HG03196 (cell line): ENCODE data around the gene CDH13.

Source experiments
- ATAC-seq: cut with Tn5 transposase; IDR thresholded peaks from one replicate; pipeline ENCODE4 v1.9.1; 2021; ENCODE audit not compliant: unreplicated experiment

CDH13 gene

DNA sequence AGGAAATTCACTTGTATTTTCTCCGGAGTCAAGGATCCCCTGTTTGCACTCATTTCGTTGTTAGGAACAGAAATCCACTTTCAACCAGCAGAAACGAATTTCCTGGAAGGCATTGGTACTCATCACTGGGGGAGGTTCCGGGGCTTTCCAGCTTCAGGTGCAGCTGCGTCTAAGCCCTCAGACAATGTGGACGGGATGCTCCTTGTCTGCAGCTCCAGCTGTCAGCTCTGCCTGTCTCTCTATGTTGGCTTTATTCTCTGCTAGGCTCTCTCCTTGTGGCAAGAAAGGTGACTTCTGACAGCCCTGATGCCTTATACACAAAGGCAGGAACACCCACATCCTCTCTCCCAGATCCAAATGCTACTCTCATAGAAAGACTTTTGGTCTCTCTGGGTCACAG, 997.1 kb downstream of the CDH13 start:
- no peak for ATAC-seq

DNA sequence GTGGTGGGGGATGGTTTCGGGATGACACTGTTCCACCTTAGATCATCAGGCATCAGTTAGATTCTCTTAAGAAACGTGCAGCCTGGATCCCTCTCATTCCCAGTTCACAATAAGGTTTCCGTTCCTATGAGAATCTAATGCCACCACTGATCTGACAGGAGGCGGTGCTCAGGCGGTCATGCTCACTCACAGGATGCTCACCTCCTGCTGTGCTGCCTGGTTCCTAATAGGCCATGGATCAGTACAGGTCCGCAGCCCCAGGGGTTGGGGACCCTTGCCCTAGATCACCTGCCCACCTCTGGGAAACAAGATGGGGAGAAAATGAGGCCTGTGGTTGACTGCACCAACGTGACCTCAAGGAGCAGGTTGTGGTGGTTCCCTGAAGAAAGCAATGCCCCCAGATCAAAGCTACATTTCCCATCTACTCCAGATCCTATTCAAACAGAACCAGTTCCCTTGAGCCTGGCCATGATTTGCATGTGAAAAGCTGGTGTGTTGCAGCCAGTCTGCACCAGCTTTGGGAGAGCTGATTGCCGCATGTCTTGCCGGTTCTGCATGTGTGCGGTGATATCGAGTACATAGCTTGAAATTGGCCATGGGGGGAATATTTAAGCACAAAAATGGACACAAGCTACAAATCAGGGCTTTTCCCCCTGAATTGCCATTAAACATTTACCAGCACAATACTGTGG, 997.8 kb downstream of the CDH13 start:
- ATAC-seq: no peak

DNA sequence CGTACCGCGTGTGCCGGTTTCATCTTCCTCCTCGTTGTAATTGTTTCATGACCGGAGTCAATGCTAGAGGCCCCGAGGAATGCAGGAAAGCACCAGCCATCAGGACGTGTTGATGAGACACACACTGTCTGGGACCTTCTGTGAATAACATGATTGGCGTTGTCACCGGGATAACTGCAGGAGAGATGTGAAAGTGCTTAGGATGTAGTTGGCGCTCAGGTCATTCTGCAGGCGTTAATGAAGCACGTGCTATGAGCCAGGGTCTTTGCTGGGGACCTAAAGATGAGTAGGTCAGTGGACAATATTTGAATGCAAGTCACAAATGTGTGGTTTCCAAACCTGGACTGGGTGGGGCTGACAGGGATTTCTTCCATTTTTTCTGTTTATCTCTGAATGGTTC, 999.4 kb downstream of the CDH13 start:
- no peak for ATAC-seq

DNA sequence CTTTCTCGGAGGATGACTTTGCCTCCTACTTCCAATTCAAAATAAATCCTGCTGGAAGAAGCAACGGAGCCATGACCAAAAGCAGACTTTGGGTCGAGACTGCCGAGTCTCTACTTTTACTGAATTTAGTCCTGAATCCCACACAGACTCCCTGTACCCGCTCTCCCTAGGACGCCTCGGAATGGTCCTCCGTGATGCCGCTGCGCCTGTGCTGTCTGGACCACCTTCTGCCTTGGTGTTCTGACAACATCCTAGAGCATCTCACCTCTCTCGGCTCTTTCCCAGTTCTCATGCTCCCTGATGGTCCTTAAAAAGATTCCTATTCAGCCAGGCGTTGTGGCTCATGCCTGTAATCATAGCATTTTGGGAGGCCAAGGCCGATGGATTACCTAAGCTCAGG, 999.9 kb downstream of the CDH13 start:
- no peak for ATAC-seq

DNA sequence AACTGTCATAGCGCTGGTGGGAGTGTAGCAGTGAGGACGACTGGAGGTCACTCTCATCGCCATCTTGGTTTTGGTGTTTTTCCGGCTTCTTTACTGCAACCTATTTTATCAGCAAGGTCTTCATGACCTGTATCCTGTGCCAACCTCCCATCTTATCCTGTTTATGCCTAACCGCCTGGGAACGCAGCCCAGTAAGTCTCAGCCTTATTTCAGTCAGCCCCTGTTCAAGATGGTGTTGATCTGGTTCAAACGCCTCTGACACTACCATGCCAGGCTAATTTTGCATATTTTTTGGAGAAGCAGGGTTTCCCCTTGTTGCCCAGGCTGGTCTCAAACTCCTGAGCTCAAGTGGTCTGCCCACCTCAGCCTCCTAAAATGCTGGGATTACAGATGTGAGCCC, 1001.2 kb downstream of the CDH13 start:
- ATAC-seq: no peak

DNA sequence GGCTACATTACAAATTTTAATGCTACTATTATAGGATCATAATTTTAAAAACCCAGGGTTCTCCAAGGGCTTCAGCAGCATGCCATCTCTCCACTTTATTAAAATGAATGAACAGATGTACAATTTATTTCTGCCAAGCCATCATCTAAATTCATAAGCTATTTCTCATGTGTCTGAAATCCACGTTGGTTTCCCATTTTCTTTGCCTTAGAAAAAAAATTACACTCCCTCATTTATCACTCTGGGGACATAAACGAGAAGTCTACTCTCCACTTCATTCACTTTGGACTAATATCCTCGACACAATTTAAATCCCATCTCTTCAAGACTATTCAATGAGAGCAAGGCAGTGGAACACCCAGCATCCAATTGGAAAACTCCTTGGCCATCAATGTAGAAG, 1002.7 kb downstream of the CDH13 start:
- no peak for ATAC-seq

DNA sequence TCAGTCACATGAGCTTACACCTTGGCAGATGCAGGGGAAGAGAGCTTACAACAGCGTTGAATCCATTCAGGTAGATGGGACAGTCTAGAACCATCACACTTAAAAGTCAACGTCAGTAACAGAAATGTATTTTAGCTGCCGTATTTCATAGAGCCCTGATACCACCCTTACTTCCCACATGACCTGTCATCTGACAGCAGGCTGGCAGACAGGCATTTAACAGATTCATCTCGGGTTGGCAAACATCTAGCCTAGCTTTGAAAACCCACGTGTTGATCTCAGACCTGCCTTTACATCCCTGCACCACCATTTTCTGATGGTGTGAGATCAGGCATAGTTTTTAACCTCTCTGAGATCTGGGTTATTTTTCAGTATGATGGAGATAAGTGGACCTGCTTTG, 1003.1 kb downstream of the CDH13 start:
- no peak for ATAC-seq

DNA sequence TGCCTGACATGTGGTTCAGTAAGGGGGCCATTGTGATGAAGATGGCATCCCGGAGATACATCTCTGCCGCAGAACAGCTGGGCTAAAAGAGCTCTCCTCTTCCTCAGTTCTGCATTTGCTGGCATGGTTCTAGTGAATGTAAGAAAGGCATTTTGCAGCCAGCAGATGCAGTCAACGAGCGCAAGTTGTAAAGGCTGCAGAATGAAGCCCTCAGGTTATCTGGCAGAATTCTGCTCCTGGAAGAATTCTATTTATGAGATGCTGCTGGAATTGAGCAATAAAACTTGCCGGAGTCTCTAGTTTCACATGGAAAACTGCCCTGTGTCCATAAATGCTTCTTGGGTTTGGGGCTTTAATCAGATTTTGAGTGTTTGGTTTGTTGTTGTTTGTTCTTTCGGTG, 1004.2 kb downstream of the CDH13 start:
- no peak for ATAC-seq

DNA sequence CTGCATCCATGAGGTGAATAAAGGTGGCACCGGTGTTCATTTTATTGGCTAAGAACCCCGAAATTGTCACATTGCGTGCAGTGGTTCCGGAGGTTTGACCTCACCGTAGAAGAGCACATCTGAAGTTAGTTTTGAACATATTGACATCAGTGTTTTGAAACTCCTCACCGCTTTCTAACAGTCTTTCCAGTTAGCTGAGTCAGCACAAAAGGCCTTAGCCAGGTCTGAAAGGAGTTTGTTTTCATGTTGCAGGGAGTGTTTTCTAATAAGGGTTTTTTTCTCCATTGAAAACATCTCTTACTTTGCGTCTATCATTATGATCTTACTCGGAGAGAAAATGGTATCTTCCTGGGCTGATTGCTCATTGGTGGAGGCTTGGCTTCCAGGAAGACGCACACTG, 1006.5 kb downstream of the CDH13 start:
- no peak for ATAC-seq

DNA sequence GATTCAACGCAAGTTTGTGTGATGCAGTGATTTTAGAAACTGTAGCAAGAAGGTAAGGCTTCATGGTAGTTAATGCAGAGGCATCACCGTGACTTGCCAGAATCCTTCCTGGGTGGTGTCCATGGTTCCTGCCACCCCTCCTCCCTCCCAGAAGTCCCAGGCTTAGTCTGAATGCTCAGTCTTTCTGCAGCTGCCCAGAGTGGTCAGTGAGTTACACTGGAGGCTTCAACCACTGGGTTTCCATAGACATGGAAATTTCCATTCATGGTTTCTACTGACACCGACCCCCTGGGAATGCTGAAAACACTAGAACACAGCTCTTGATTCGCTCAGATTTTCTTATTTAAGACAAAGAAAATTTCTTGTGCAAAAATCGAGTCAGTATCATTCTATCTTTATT, 1021.6 kb downstream of the CDH13 start:
- no peak for ATAC-seq

DNA sequence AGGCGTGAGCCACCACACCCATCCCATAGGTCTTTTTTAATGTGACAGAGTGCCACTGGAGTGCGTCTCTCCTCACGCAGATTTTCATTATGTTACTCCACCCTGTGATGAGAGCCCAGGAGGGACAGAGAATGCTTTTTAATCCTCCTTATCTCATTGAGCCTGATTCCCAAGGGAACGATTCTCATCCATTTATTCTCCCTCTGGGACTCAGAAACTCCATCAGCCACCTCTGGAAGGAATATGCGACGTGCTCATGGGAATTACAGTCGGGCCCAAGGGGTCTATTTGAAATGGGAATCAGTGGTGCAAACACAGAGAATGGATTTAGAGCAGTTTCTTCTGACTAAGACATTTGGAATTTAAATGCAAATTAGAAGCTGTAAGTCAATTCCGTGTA, 1025.1 kb downstream of the CDH13 start:
- no peak for ATAC-seq

DNA sequence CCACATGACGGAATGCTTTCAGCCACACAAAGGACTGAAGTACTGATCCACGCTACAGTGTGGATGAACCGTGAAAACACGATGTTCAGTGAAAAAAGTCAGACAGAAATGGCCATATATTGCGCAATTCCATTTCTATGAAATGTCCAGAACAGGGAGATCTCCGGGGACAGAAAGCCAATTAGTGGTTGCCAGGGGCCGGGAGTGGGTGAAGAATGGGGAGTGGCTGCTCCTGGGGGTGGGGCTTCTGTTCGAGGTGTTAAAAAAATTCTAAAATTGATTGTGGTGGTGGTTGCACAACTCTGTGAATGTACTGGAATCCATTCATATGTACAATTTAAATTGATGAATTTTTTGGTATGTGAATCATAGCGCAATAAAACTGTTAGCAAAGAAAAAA, 1026.2 kb downstream of the CDH13 start:
- ATAC-seq: no peak

DNA sequence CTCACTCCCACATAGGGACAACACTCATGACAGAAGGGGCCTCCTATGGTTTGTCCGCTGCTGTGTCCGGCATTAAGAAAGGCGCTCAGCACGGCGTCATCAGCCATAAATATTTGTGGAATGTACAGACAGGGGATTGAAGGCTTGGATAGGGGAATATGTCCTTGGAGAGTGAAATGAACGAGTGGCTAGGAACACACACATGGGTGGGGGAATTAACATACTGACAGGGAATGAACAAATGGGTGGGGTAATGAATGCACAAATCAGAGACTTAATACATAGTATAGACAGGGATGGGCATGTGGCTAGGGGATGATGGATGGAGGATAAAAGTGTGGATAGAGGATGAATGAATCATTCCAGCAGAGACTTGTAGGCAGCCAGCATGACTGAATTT, 1027.0 kb downstream of the CDH13 start:
- ATAC-seq: no peak

DNA sequence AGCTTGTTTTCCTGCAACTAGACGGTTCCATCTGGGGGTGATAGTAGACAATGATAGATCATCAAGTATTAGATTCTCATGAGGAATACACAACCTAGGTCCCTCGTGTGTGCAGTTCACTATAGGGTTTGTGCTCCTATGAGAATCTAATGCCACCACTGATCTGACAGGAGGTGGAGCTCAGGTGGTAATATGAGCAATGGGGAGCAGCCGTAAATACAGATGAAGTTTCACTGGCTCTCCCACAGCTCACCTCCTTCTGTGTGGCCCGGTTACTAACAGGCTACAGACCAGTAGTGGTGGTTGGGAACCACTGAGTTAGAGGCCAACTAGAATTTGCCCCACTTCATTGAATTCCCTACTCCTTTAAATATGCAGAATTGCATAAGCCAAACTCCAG, 1033.5 kb downstream of the CDH13 start:
- ATAC-seq: no peak

DNA sequence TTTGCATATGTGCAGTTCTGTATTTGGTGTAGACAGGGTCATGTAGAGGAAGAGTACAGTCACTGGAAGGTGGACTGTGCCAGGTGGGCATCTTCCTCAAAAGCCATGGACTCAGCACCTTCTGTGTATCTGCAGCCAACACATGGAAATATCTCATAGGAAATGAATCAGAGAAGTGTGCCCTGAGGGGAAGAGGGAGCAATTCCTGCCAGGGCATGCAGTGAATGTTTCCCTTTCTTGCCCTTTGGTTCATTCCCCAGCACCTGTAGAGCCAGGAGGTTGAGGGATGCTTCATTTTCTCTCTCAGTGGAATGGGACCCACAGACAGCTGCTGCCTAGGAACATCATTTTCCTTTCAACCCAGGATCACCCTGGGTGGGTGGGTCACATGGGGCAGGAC, 1034.9 kb downstream of the CDH13 start:
- no peak for ATAC-seq

DNA sequence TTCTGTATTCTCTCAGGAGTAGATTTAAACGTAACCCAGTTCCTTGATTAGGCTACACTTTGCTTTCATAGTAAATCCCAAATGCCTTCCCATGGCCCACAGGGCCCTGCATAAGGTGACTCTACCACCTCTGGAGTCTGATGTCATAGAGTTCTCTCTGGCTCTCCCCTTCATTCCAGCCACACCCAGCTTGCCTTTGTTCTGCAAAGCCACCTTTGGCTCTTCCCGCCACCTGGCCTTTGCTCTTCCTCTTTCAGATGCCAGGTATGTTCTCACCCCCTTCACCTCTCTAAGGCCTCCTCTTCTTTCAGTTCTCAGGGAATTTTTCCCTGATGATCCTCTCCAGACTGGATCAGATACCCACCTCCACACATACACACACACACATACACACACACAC, 1039.7 kb downstream of the CDH13 start:
- ATAC-seq: no peak

DNA sequence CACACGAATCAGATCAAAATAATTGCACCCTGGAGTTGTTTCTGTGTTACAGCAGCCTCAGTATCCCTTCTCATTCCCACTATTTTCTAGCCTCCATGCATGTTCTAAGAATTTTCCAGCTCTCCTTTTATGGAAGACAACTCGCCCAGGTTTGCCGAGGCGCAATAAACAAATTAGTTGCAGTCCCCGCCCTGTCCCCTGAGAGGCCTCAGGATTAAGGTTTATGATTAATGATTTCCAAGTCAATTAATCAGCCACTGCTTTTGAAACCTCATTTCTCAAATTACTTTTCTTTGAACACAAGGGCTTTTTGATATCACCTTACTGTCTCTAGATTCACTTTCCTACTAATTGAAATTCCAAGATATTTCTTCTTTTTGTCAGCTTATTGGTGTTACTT, 1042.7 kb downstream of the CDH13 start:
- ATAC-seq: no peak

DNA sequence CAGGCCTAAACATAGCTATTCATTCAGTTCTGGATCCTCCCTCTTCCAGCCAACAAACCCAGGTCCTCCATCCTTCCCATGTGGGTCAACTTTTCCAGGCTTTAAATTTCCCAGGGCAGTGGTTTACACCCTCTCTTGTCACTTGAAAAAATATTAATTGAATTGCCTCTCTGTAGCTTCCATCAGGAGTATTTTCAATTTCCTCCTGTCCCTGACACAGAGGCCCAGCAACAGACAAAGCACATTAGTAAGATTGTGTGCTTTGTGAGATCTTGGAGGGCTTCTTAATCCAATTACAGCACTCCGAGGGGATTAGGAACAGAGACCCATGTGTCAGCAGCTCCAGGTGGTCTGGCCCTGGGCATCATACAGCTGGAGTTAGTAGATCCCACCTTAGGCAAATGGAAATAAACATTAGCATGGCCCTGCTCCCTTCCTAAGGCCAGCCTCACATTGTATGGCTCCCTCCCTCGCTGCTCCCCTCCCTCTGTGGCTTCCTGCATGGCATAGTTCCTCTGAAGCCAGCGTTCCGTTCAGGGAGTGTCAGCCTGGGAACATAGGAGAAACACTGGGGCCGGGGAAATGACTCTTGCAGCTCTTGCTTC, 1048.3 kb downstream of the CDH13 start:
- no peak for ATAC-seq

DNA sequence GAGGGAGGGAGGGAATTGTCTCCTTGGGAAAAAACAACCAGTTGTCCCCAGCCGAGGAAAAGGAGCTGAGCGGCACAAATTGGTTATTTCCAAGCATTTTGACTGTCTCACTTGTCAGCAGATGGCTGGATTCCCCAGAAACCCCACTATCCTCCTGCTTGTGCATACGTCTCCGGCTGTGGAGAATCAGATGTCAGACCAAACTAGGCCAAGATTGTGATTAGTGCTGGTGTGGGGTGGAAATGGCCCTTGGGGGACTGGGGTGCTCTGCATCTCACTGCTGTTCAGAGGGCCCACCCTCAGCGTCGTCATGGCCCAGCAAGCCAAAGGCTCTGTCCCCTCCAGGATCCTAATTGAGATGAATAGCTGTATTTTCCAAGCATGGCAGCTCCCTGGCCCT, 1049.3 kb downstream of the CDH13 start:
- ATAC-seq: no peak

DNA sequence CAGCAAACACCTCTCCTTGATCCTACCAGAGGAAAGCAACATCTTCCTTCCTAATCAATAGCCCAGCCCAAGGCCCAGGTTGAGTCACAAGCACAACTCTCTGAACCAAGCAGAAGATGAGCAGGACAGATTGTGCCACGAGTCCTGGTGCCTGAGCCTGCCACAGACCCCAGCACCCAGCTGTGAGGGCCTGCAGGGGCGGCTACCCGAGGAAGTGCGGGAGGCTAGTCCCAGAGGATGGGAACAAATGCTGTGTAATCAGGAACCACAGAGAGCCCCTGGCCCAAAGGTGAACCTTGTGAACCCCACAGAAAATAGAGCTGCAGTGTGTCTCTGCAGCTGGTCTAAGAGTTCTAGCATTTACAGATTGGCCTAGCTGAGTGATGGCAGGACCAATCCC, 1054.2 kb downstream of the CDH13 start:
- no peak for ATAC-seq

DNA sequence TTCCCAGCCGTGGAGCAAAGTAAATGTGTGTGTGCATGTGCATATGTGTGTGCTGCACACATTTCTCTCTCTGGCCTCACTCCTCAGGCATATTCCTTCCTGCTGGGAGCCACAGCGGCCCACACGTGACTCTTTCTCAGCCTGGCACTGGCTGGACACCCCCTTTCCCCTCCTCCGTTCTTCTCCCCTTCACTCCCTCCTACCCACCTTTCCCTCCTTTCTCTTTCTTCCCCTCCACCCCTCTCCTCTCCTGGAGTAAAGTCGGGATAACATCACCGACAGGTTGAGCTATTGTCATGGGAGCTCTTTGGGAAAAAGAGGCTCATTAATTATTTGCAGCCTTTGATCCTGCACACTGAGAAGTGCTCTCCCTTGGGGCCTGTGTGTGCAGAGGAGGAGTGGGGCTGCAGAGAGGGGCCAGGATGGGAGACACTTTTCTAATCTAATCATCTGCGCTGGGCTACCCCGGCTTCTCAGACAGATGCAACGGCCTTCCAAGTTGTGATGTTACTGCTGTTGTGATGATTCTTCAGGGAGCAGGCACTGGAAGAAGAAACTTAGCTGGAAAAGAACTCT, 1054.7 kb downstream of the CDH13 start:
- no peak for ATAC-seq

DNA sequence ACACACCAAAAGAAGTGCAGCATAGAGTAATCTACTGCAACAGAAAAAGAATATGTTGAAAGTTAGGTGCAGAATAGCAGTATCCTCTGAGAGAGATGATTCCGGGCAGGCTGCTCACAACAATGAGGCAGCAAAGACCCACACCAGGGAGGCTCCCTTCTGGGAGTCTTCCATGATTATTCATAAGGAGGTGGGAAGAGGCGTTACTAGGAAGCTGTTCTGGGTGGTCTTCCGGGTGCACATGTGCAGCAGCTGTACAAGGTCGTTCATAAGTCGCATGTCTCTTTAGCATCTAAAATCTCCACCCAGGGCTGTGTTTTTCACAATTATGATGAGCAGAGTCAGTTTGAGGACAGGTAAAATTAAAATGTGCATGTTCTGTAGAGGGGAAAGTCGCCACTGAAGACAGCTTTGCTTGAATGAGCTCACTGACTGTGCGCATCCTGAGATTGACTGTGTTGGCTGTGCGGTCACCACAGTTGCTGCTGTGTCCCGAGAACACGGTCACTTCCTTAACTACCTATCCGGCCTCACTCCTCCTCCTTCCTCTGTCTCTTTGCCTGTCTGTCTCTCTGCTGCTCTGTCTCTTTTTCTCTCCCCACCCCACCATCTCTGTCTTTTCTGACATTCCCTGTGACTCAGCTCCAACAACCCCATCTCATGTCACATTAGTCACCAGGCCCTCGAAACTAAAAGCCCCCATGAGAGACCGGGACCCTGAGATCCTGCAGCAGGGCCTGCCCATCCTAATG, 1055.5 kb downstream of the CDH13 start:
- no peak for ATAC-seq
